ENCODE measurements around the gene PPP2R2C.

PPP2R2C gene

GRCh38 chr4:6467600-6467999 is 4.8 kb downstream of the PPP2R2C start:
- no peak for DNase-seq

- no peak for DNase-seq
Observed at GRCh38 chr4:6466756-6467381, 5.5 kb downstream of the PPP2R2C start.

- DNase-seq, result no peak
Observed at GRCh38 chr4:6465955-6466354, 6.5 kb downstream of the PPP2R2C start.

GRCh38 chr4:6464842-6465588 is 7.4 kb downstream of the PPP2R2C start:
- DNase-seq, result no peak

- peak in 12 of 14 donors; percentile 23 to 92 (median 84) for DNase-seq
Observed at GRCh38 chr4:6463311-6464289, 8.8 kb downstream of the PPP2R2C start.

- no peak for DNase-seq
Observed at GRCh38 chr4:6461301-6462165, 10.9 kb downstream of the PPP2R2C start.

- DNase-seq, result no peak
Observed at GRCh38 chr4:6460876-6461275, 11.5 kb downstream of the PPP2R2C start.

GRCh38 chr4:6458528-6458927 is 13.9 kb downstream of the PPP2R2C start:
- DNase-seq, result no peak

- DNase-seq, result no peak
Observed at GRCh38 chr4:6456450-6456849, 16.0 kb downstream of the PPP2R2C start.

- no peak for DNase-seq
Observed at GRCh38 chr4:6454112-6454910, 18.1 kb downstream of the PPP2R2C start.

- DNase-seq, result peak in 1 of 14 donors; percentile 46
Observed at GRCh38 chr4:6453688-6453990, 18.8 kb downstream of the PPP2R2C start.

- peak in 1 of 14 donors; percentile 23 for DNase-seq
Observed at GRCh38 chr4:6452897-6453687, 19.3 kb downstream of the PPP2R2C start.

GRCh38 chr4:6452116-6452896 is 20.1 kb downstream of the PPP2R2C start:
- DNase-seq, result no peak

- DNase-seq, result no peak
Observed at GRCh38 chr4:6451309-6451708, 21.1 kb downstream of the PPP2R2C start.

GRCh38 chr4:6450709-6451108 is 21.7 kb downstream of the PPP2R2C start:
- no peak for DNase-seq

GRCh38 chr4:6449746-6450369 is 22.6 kb downstream of the PPP2R2C start:
- peak in 1 of 14 donors; percentile 22 for DNase-seq

GRCh38 chr4:6449335-6449734 is 23.1 kb downstream of the PPP2R2C start:
- DNase-seq, result no peak

GRCh38 chr4:6448476-6449170 is 23.8 kb downstream of the PPP2R2C start:
- no peak for DNase-seq
